Tibial nerve (tissue), 4 donors: Measurements from ENCODE around the gene GRB7. TPM values are rescaled to one million over a fixed set of nuclear protein-coding genes. Genes with fewer than 3 reads are reported as not detected.

Experiments used
- DNase-seq, 2 donors: peaks; one replicate each; pipeline ENCODE4 v3.0.0-alpha.2; 2019; ENCODE audit warnings: low spot score in 2 of 2
- H3K27ac ChIP-seq, 4 donors: fragments of 200-600 bp; sonication (generic) in 3 of 4; one replicate each; pipeline ENCODE4 v1.5.1; 2017 to 2019; ENCODE audit warnings: mild to moderate bottlenecking in 1 of 4
- H3K27me3 ChIP-seq, 2 donors: fragments of 200-600 bp; sonication (generic) in 1 of 2; one replicate each; pipeline versions ENCODE4 v1.5.1 to v1.6.0; 2017 to 2019
- H3K36me3 ChIP-seq, 3 donors: fragments of 200-600 bp; sonication (generic); one replicate each; pipeline ENCODE4 v1.5.1; 2018 to 2019
- H3K4me1 ChIP-seq, 4 donors: fragments of 200-600 bp; sonication (generic) in 3 of 4; one replicate each; pipeline ENCODE4 v1.5.1; 2017 to 2019
- H3K4me3 ChIP-seq, 4 donors: fragments of 200-600 bp; sonication (generic) in 3 of 4; one replicate each; pipeline ENCODE4 v1.5.1; 2017 to 2019; ENCODE audit warnings: mild to moderate bottlenecking in 1 of 4, moderate library complexity in 1 of 4
- H3K9me3 ChIP-seq, 4 donors: fragments of 200-600 bp; sonication (generic) in 3 of 4; one replicate each; pipeline ENCODE4 v1.5.1; 2017 to 2019
- CTCF ChIP-seq, 5 experiments: fragments of 200-600 bp in 3 of 5; fragments of 450-650 bp in 2 of 5; sonication (generic) in 3 of 5; IDR thresholded peaks; one replicate each; pipeline ENCODE4 v1.5.1; 2016 to 2019; ENCODE audit warnings: antibody characterized with exemption in 5 of 5, mild to moderate bottlenecking in 3 of 5, moderate library complexity in 2 of 5
- EP300 ChIP-seq, 2 donors: sonication (generic); formaldehyde crosslinking; IDR thresholded peaks; one replicate each; pipeline ENCODE4 v1.6.1; 2017; ENCODE audit warnings: antibody characterized with exemption in 2 of 2, mild to moderate bottlenecking in 1 of 2
- POLR2A ChIP-seq, 2 donors: fragments of 450-650 bp; IDR thresholded peaks; one replicate each; pipeline ENCODE4 v1.6.1; 2017; ENCODE audit warnings: antibody characterized with exemption in 2 of 2, mild to moderate bottlenecking in 2 of 2, moderate library complexity in 2 of 2
- WGBS, 2 donors: methylation state at CpG; one replicate each; pipeline ENCODE4 v1.1.5; 2018; 5-methylcytosine and 5-hydroxymethylcytosine counted together
- total RNA-seq, 4 donors: library from RNA; depleted of rRNA; stranded (reverse); fragments of >200 nt; gene quantifications; one replicate each; pipeline ENCODE4 v1.1.0, GENCODE V29; 2016

GRB7 gene
- total RNA-seq, 4 donors from 2014 or later: 0.21 to 0.39 (median 0.30) TPM; not detected in 1

- Histone ChIP-seq H3K4me1 (peaks cover 0 to 31% (median 15%) of the 10 kb centered on the region in 4 donors), H3K27ac (no peak overlapping the region), H3K4me3 (no peak overlapping the region), H3K27me3 (peaks cover 0 to 51% of the 10 kb centered on the region in 2 donors), H3K9me3 (no peaks in the 10 kb centered on the region), H3K36me3 (no peaks in the 10 kb centered on the region)
- 75 to 79% methylated on average over 10 of the region's 10 CpGs for WGBS, 2 donors
- DNase-seq: no peak
- TF ChIP-seq POLR2A (IDR thresholded peaks at IDR 0.05): no peak
- no peak for TF ChIP-seq EP300 (IDR thresholded peaks at IDR 0.05)
- TF ChIP-seq CTCF (IDR thresholded peaks at IDR 0.05): no peak
Observed at GRCh38 chr17:39736319-39737165, 1.2 kb upstream of the GRB7 start.

- Histone ChIP-seq H3K9me3 (no peaks in the 10 kb centered on the region), H3K4me3 (no peak overlapping the region), H3K27ac (no peak overlapping the region), H3K36me3 (no peaks in the 10 kb centered on the region), H3K4me1 (peaks cover 0 to 31% (median 15%) of the 10 kb centered on the region in 4 donors), H3K27me3 (peaks cover 0 to 59% of the 10 kb centered on the region in 2 donors)
- DNase-seq: no peak
- no peak for TF ChIP-seq POLR2A (IDR thresholded peaks at IDR 0.05)
- TF ChIP-seq CTCF (IDR thresholded peaks at IDR 0.05): no peak
- TF ChIP-seq EP300 (IDR thresholded peaks at IDR 0.05): no peak
- WGBS, 2 donors: 63 to 64% methylated on average over 12 to 13 of the region's 13 CpGs
Observed at GRCh38 chr17:39737206-39737759, 455 bp upstream of the GRB7 start.

- H3K27me3 ChIP-seq: peaks cover 0 to 71% of the 10 kb centered on the region in 2 donors
- WGBS, 2 donors: 1% methylated on average over 10 to 13 of the region's 13 CpGs
- no peak for TF ChIP-seq POLR2A (IDR thresholded peaks at IDR 0.05)
- TF ChIP-seq CTCF (IDR thresholded peaks at IDR 0.05): no peak
- TF ChIP-seq EP300 (IDR thresholded peaks at IDR 0.05): no peak
Observed at GRCh38 chr17:39738568-39738901, 797 bp downstream of the GRB7 start.

GRCh38 chr17:39738983-39739884 lies 1.5 kb downstream of the GRB7 start:
- peak overlapping the region in 2 of 4 donors; percentile 24 to 31 for H3K4me3 ChIP-seq
- TF ChIP-seq CTCF (IDR thresholded peaks at IDR 0.05) (no peak), EP300 (IDR thresholded peaks at IDR 0.05) (no peak), POLR2A (IDR thresholded peaks at IDR 0.05) (no peak)
- no peaks in the 10 kb centered on the region for H3K36me3 ChIP-seq
- no peaks in the 10 kb centered on the region for H3K9me3 ChIP-seq
- DNase-seq: no peak
- H3K27ac ChIP-seq: peak overlapping the region in 1 of 4 donors; percentile 62
- peaks cover 0 to 31% (median 15%) of the 10 kb centered on the region in 4 donors for H3K4me1 ChIP-seq
- WGBS, 2 donors: 10 to 12% methylated on average over 25 to 29 of the region's 32 CpGs
- H3K27me3 ChIP-seq: peaks cover 0 to 78% of the 10 kb centered on the region in 2 donors

More at GRCh38 chr17:39738568-39738901, 797 bp downstream of the GRB7 start:
- no peak for DNase-seq
- H3K9me3 ChIP-seq: no peaks in the 10 kb centered on the region
- H3K27ac ChIP-seq: peak overlapping the region in 1 of 4 donors; percentile 62
- H3K4me1 ChIP-seq: peaks cover 0 to 31% (median 15%) of the 10 kb centered on the region in 4 donors
- H3K36me3 ChIP-seq: no peaks in the 10 kb centered on the region
- peak overlapping the region in 2 of 4 donors; percentile 24 to 31 for H3K4me3 ChIP-seq
